Stomach smooth muscle (tissue), 2 donors: ENCODE results near the gene DEFB108B.
"Not testable (repeated sequence)": the region's sequence is repeated elsewhere in the genome, so short reads cannot be mapped to it uniquely, and the experiment has no call there.

Experiments
- H3K27ac ChIP-seq: one replicate; pipeline ENCODE4 v1.7.0; 2013; ENCODE audit warnings: mild to moderate bottlenecking, low read length, inconsistent platforms
- H3K27me3 ChIP-seq, 2 donors: one replicate each; pipeline ENCODE4 v1.7.0; 2013; ENCODE audit warnings: low read length in 2 of 2; ENCODE audit not compliant: insufficient read depth in 2 of 2, control insufficient read depth in 1 of 2
- H3K36me3 ChIP-seq, 2 donors: one replicate each; pipeline ENCODE4 v1.7.0; 2013; ENCODE audit warnings: low read length in 2 of 2; ENCODE audit not compliant: control insufficient read depth in 2 of 2, insufficient read depth in 2 of 2
- H3K4me1 ChIP-seq: one replicate; pipeline ENCODE4 v1.7.0; 2013; ENCODE audit warnings: low read length; ENCODE audit not compliant: control insufficient read depth, insufficient read depth
- H3K4me3 ChIP-seq, 2 donors: one replicate each; pipeline ENCODE4 v1.7.0; 2013; ENCODE audit warnings: low read length in 2 of 2
- H3K9ac ChIP-seq, 2 donors: one replicate each; pipeline ENCODE4 v1.7.0; 2013; ENCODE audit warnings: low read length in 2 of 2, mild to moderate bottlenecking in 1 of 2
- H3K9me3 ChIP-seq, 2 donors: one replicate each; pipeline ENCODE4 v1.7.0; 2013; ENCODE audit warnings: low read length in 2 of 2; ENCODE audit not compliant: control insufficient read depth in 2 of 2
- donor health status: healthy.
- donor health status: Pancreatic carcinoma.

Gene DEFB108B

GRCh38 chr11:71870661-71871060, 37.7 kb downstream of the DEFB108B start:
- H3K27me3 ChIP-seq = not testable (repeated sequence)

GRCh38 chr11:71876262-71876661, 43.3 kb downstream of the DEFB108B start:
- not testable (repeated sequence) for H3K27me3 ChIP-seq, H3K9me3 ChIP-seq, H3K36me3 ChIP-seq, H3K4me3 ChIP-seq, H3K4me1 ChIP-seq, H3K9ac ChIP-seq, H3K27ac ChIP-seq

More at GRCh38 chr11:71870661-71871060, 37.7 kb downstream of the DEFB108B start:
- not testable (repeated sequence) for H3K9ac ChIP-seq, H3K4me1 ChIP-seq, H3K27ac ChIP-seq, H3K36me3 ChIP-seq, H3K9me3 ChIP-seq, H3K4me3 ChIP-seq

- H3K27ac ChIP-seq, H3K36me3 ChIP-seq, H3K9ac ChIP-seq, H3K4me3 ChIP-seq, H3K9me3 ChIP-seq, H3K4me1 ChIP-seq, H3K27me3 ChIP-seq: not testable (repeated sequence)
These were observed 45.1 kb downstream of the DEFB108B start, which contains the start of gene DEFB131B for GRCh38 chr11:71878059-71878458. DEFB131B (plus strand) TSS chr11:71878453; CDS start chr11:71878453, 0 bp downstream.

- not testable (repeated sequence) for H3K27me3 ChIP-seq, H3K36me3 ChIP-seq, H3K4me1 ChIP-seq, H3K27ac ChIP-seq, H3K9me3 ChIP-seq, H3K4me3 ChIP-seq, H3K9ac ChIP-seq
These were observed 52.8 kb downstream of the DEFB108B start for GRCh38 chr11:71885806-71886205.
